Small intestine (tissue), 16 donors: ENCODE data around the gene PROSER2. TPM values are rescaled to one million over a fixed set of nuclear protein-coding genes. Genes with fewer than 3 reads are reported as not detected.

ENCODE experiments used
- DNase-seq, 2 donors: peaks; one replicate each; pipeline versions ENCODE4 v3.0.0 to v3.0.0-alpha.2; 2013
- FAIRE-seq: peaks from 2 replicates; lab custom pipeline; 2012; peaks lifted over from hg19 to GRCh38; lab: Jason Lieb, UNC
- H3K27ac ChIP-seq, 3 donors: one replicate each; pipeline ENCODE4 v1.5.1; 2013; ENCODE audit warnings: low read length in 2 of 3, mild to moderate bottlenecking in 2 of 3, control low read depth in 1 of 3, inconsistent platforms in 1 of 3, low read depth in 1 of 3, moderate library complexity in 1 of 3
- H3K27me3 ChIP-seq, 3 donors: one replicate each; pipeline ENCODE4 v1.6.1; 2013; ENCODE audit warnings: low read length in 3 of 3, inconsistent platforms in 1 of 3; ENCODE audit not compliant: control insufficient read depth in 3 of 3, insufficient read depth in 3 of 3
- H3K36me3 ChIP-seq, 3 donors: one replicate each; pipeline ENCODE4 v1.6.1; 2013; ENCODE audit warnings: low read length in 3 of 3, inconsistent platforms in 1 of 3, low read depth in 1 of 3, mild to moderate bottlenecking in 1 of 3, moderate library complexity in 1 of 3; ENCODE audit not compliant: control insufficient read depth in 3 of 3, insufficient read depth in 2 of 3
- H3K4me1 ChIP-seq, 3 donors: one replicate each; pipeline ENCODE4 v1.6.1; 2013; ENCODE audit warnings: low read length in 2 of 3, inconsistent platforms in 1 of 3, low read depth in 1 of 3, mild to moderate bottlenecking in 1 of 3, moderate library complexity in 1 of 3; ENCODE audit not compliant: control insufficient read depth in 3 of 3, insufficient read depth in 2 of 3
- H3K4me3 ChIP-seq, 3 donors: one replicate each; pipeline ENCODE4 v1.5.1; 2013; ENCODE audit warnings: low read length in 3 of 3, control low read depth in 1 of 3, inconsistent platforms in 1 of 3, low read depth in 1 of 3, mild to moderate bottlenecking in 1 of 3, moderate library complexity in 1 of 3
- H3K9me3 ChIP-seq, 2 donors: one replicate each; pipeline ENCODE4 v1.6.1; 2013; ENCODE audit warnings: low read depth in 1 of 2, low read length in 1 of 2; ENCODE audit not compliant: control insufficient read depth in 2 of 2, insufficient read depth in 1 of 2
- WGBS, 3 donors: extraction: QIAGEN DNeasy Blood & Tissue Kit; methylation state at CpG; one replicate each; pipeline ENCODE4 v1.1.7; 2013; 5-methylcytosine and 5-hydroxymethylcytosine counted together
- long read RNA-seq, 10 donors: transcript quantifications; one replicate each; lab custom pipeline, GENCODE V29; 2026
- polyA plus RNA-seq, 4 donors: library from polyadenylated mRNA; stranded (reverse) in 3 of 4; unstranded in 1 of 4; fragments of 200-250 nt in 3 of 4; fragments of 120-200 nt in 1 of 4; gene quantifications; one replicate each; pipeline versions ENCODE4 v1.2.1 to v1.2.3, GENCODE V29; 2013
- donor health status: healthy with polysubstance abuse.
- donor health status: control.
- donor health status: control.
- donor health status: Bipolar disorder and iron deficiency.
- donor health status: healthy.

Gene PROSER2
- polyA plus RNA-seq, result 1 to 10 TPM in 2 of 4 donors, under 1 TPM in 1, not detected in 1; 0.54 to 6.8 (median 1.7) TPM
- long read RNA-seq, donor 1, partial matches to known transcripts, result 157 of 165 reads
- long read RNA-seq, donor 1, other reads (novel, unspliced or antisense), result 0 of 165 reads
- long read RNA-seq, donor 2, partial matches to known transcripts, result 0 of 4 reads
- long read RNA-seq, donor 2, other reads (novel, unspliced or antisense), result 0 of 4 reads
- long read RNA-seq, donor 3, partial matches to known transcripts, result 0 of 2 reads
- long read RNA-seq, donor 3, other reads (novel, unspliced or antisense), result 0 of 2 reads
- long read RNA-seq, donor 4, partial matches to known transcripts, result 0 of 2 reads
- long read RNA-seq, donor 4, other reads (novel, unspliced or antisense), result 0 of 2 reads
- long read RNA-seq, donor 5, partial matches to known transcripts, result 0 of 3 reads
- long read RNA-seq, donor 5, other reads (novel, unspliced or antisense), result 0 of 3 reads
- long read RNA-seq, donor 6, partial matches to known transcripts, result 0 of 3 reads
- long read RNA-seq, donor 6, other reads (novel, unspliced or antisense), result 0 of 3 reads
- long read RNA-seq, donor 7, result 0 reads
- long read RNA-seq, donor 8, result 0 reads
- long read RNA-seq, donor 9, partial matches to known transcripts, result 0 of 2 reads
- long read RNA-seq, donor 9, other reads (novel, unspliced or antisense), result 0 of 2 reads
- long read RNA-seq, donor 10, partial matches to known transcripts, result 0 of 5 reads
- long read RNA-seq, donor 10, other reads (novel, unspliced or antisense), result 0 of 5 reads

- no peak for FAIRE-seq
- DNase-seq, result peak; percentile 43 to 86
- 1 to 2% (median 2%) methylated on average over 74 to 114 of the region's 114 CpGs for WGBS, 3 donors
- Histone ChIP-seq H3K9me3 (no peaks in the 10 kb centered on the region), H3K36me3 (no peaks in the 10 kb centered on the region), H3K27ac (peak within 1 kb of the TSS in 1 of 3 donors; percentile 58), H3K4me1 (peaks cover 0 to 3% (median 0%) of the 10 kb centered on the region in 3 donors), H3K4me3 (peak within 1 kb of the TSS; percentile 60 to 80 (median 70)), H3K27me3 (peaks cover 0 to 4% (median 3%) of the 10 kb centered on the region in 3 donors)
These were observed at the start of gene PROSER2 for GRCh38 chr10:11823122-11823988. Gene PROSER2 (plus strand): TSS chr10:11823356. CDS start chr10:11852078, 28,722 bp downstream.

- Histone ChIP-seq H3K4me3 (no peak overlapping the region), H3K27me3 (no peaks in the 10 kb centered on the region)
- FAIRE-seq, result no peak
These were observed 49.3 kb upstream of the PROSER2 start for GRCh38 chr10:11773761-11774441.

GRCh38 chr10:11775412-11775811 is 47.7 kb upstream of the PROSER2 start:
- Histone ChIP-seq H3K9me3 (no peaks in the 10 kb centered on the region), H3K27me3 (no peaks in the 10 kb centered on the region), H3K36me3 (no peaks in the 10 kb centered on the region), H3K4me1 (no peaks in the 10 kb centered on the region), H3K27ac (no peak overlapping the region), H3K4me3 (no peak overlapping the region)
- FAIRE-seq, result no peak
- WGBS, 3 donors, result 60 to 71% (median 71%) methylated on average over 5 of the region's 5 CpGs
- no peak for DNase-seq

More at GRCh38 chr10:11773761-11774441, 49.3 kb upstream of the PROSER2 start:
- Histone ChIP-seq H3K4me1 (no peaks in the 10 kb centered on the region), H3K27ac (no peak overlapping the region), H3K36me3 (no peaks in the 10 kb centered on the region), H3K9me3 (no peaks in the 10 kb centered on the region)
- 83 to 91% (median 90%) methylated on average over 14 of the region's 14 CpGs for WGBS, 3 donors
- DNase-seq, result no peak

GRCh38 chr10:11776080-11776479 is 47.1 kb upstream of the PROSER2 start:
- FAIRE-seq (no peak), DNase-seq (no peak)
- H3K27ac ChIP-seq, result no peak overlapping the region
- no peaks in the 10 kb centered on the region for H3K36me3 ChIP-seq
- WGBS, 3 donors, result 82 to 92% (median 90%) methylated on average over 3 of the region's 3 CpGs
- no peaks in the 10 kb centered on the region for H3K4me1 ChIP-seq
- H3K9me3 ChIP-seq, result no peaks in the 10 kb centered on the region
- H3K27me3 ChIP-seq, result no peaks in the 10 kb centered on the region
- H3K4me3 ChIP-seq, result no peak overlapping the region

- no peaks in the 10 kb centered on the region for H3K9me3 ChIP-seq
- H3K36me3 ChIP-seq, result no peaks in the 10 kb centered on the region
- no peaks in the 10 kb centered on the region for H3K4me1 ChIP-seq
- H3K27ac ChIP-seq, result no peak overlapping the region
- FAIRE-seq (no peak), DNase-seq (no peak)
- no peak overlapping the region for H3K4me3 ChIP-seq
- 88 to 91% (median 89%) methylated on average over 4 to 6 of the region's 6 CpGs for WGBS, 3 donors
- no peaks in the 10 kb centered on the region for H3K27me3 ChIP-seq
These were observed 42.0 kb upstream of the PROSER2 start for GRCh38 chr10:11781114-11781513.

GRCh38 chr10:11782793-11783557 is 40.2 kb upstream of the PROSER2 start:
- Histone ChIP-seq H3K4me3 (no peak overlapping the region), H3K27me3 (no peaks in the 10 kb centered on the region), H3K4me1 (no peaks in the 10 kb centered on the region), H3K9me3 (no peaks in the 10 kb centered on the region), H3K36me3 (no peaks in the 10 kb centered on the region), H3K27ac (no peak overlapping the region)
- WGBS, 3 donors, result 67 to 72% (median 70%) methylated on average over 18 of the region's 18 CpGs
- peak; percentile 42 to 76 for DNase-seq
- FAIRE-seq, result no peak

- FAIRE-seq, result no peak
- H3K36me3 ChIP-seq, result no peaks in the 10 kb centered on the region
- no peak overlapping the region for H3K4me3 ChIP-seq
- DNase-seq, result no peak
- H3K4me1 ChIP-seq, result no peaks in the 10 kb centered on the region
- H3K9me3 ChIP-seq, result no peaks in the 10 kb centered on the region
- WGBS, 3 donors, result 67 to 77% (median 74%) methylated on average over 7 of the region's 7 CpGs
- H3K27me3 ChIP-seq, result no peaks in the 10 kb centered on the region
- H3K27ac ChIP-seq, result no peak overlapping the region
These were observed 39.6 kb upstream of the PROSER2 start for GRCh38 chr10:11783558-11783865.
